Activated CD8-positive, alpha-beta memory T cell treated with anti-CD3 and anti-CD28 coated beads, Interleukin-2, amount 10 ng/mL, durations not matched to agents 7 days and 5 days (primary cell): ENCODE data around the gene LPP. TPM values are rescaled to one million over a fixed set of nuclear protein-coding genes. Genes with fewer than 3 reads are reported as not detected.
A peak's percentile ranks its signal among the peaks of the same experiment; 100 is the strongest.

ENCODE experiments used
- ATAC-seq: fragments of 150-1000 bp; cut with Tn5 transposase; one replicate; pipeline ENCODE4 v1.10.0; 2021; ENCODE audit warnings: moderate library complexity
- CTCF ChIA-PET: fragments of 350-600 bp; sonication (Branson Sonifier 250); formaldehyde crosslinking; loops from one replicate; lab custom pipeline; 2021; ENCODE audit warnings: antibody characterized with exemption; lab: Charles Lee
- DNase-seq: peaks from one replicate; pipeline ENCODE4 v3.0.0-alpha.2; 2020
- H3K27ac Mint-ChIP-seq: one replicate; pipeline ENCODE4 v1.8.0; 2021; ENCODE audit warnings: mild to moderate bottlenecking, mixed read lengths
- H3K27me3 Mint-ChIP-seq: one replicate; pipeline ENCODE4 v1.8.0; 2021; ENCODE audit warnings: mixed read lengths
- H3K36me3 Mint-ChIP-seq: one replicate; pipeline ENCODE4 v1.8.0; 2021; ENCODE audit warnings: mild to moderate bottlenecking, mixed read lengths
- H3K4me1 Mint-ChIP-seq: one replicate; pipeline ENCODE4 v1.8.0; 2021; ENCODE audit warnings: mixed read lengths
- H3K4me3 Mint-ChIP-seq: one replicate; pipeline ENCODE4 v1.8.0; 2021; ENCODE audit warnings: mild to moderate bottlenecking, moderate library complexity, mixed read lengths
- H3K9me3 Mint-ChIP-seq: one replicate; pipeline ENCODE4 v1.8.0; 2022; ENCODE audit warnings: low read depth, mixed read lengths
- total RNA-seq, 2 experiments: library from RNA; stranded (reverse); gene quantifications; one replicate each; pipeline ENCODE4 v1.2.3, GENCODE V29; 2021

LPP gene
- total RNA-seq, 2 experiments from 2014 or later, result 23.6 to 57.1 TPM

DNA sequence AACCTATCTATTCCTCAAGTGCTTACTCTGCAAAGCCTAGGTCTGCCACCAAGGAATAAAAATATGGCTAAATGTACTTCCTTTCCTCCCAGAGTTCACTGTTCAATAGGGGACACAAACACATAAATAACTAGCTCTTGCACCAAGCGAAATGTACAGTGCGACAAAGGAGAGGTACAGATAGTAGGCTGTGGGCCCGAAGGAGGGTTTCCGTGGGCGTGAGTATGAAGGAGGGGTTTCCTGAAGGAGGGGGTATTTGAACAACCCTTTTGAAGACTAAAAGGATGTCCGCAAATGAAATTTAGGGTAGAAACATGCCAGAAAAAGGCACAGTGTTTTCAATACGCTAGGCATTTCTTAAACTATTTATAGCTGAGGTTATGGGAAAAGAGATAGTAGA lies 207.9 kb downstream of the LPP start:
- no peak for ATAC-seq
- CTCF ChIA-PET, result interaction anchor here (1.6 to 1.8 kb wide), 2 partner anchors 22 to 622 kb away, joined by 4 read pairs; no protein-coding TSS in a partner anchor
- peaks cover 9% of the 10 kb centered on the region for H3K36me3 Mint-ChIP-seq
- H3K9me3 Mint-ChIP-seq, result no peaks in the 10 kb centered on the region
- H3K4me3 Mint-ChIP-seq, result no peak overlapping the region
- DNase-seq, result no peak
- H3K4me1 Mint-ChIP-seq, result peaks cover 26% of the 10 kb centered on the region
- H3K27ac Mint-ChIP-seq, result no peak overlapping the region
- peaks cover 38% of the 10 kb centered on the region for H3K27me3 Mint-ChIP-seq

DNA sequence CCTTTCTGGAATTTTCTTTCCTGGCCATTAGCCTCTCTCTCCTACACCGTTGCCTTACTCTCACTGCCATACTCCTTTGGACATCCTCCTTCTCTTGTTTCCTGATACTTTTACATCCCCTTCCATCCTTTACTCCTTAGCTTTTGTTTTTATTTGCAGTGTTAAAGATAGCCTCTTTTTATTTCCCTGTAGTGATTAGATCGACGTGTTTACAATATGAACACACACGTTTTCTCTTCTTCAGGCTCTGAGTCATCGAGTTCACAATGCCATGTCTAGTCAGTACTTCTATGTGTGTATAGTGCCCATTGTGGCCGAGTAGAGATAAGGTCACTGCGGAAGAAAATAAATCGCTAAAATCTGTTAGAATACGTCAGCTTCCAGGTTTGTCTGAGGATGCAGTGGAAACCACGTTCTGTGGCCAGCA lies 208.5 kb downstream of the LPP start:
- CTCF ChIA-PET, result interaction anchor here (1.6 to 1.8 kb wide), 2 partner anchors 23 to 622 kb away, joined by 4 read pairs; no protein-coding TSS in a partner anchor
- H3K4me1 Mint-ChIP-seq, result peaks cover 26% of the 10 kb centered on the region
- H3K27ac Mint-ChIP-seq, result no peak overlapping the region
- ATAC-seq (no peak), DNase-seq (no peak)
- no peak overlapping the region for H3K4me3 Mint-ChIP-seq
- no peaks in the 10 kb centered on the region for H3K9me3 Mint-ChIP-seq
- H3K27me3 Mint-ChIP-seq, result peaks cover 33% of the 10 kb centered on the region
- H3K36me3 Mint-ChIP-seq, result peaks cover 7% of the 10 kb centered on the region

DNA sequence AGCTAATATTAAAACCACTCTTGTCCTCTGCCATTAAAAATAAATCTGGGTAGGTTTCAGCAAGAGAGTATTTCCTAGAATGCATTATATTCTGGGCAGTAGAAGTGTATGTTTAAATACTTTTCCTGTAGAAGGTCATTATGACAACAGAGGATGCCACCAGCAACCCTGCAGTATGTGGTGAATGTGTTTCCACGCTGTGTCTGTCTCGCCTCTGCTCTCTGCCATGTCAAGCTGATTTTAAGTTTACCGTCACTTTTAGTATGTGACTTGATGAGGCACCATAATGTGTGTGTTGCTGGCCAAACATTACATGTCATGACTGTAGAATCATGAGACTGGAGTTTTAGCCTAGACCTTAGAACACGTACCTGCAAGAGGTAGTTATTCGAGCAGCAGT lies 211.2 kb downstream of the LPP start:
- peaks cover 5% of the 10 kb centered on the region for H3K4me1 Mint-ChIP-seq
- H3K4me3 Mint-ChIP-seq, result no peak overlapping the region
- H3K9me3 Mint-ChIP-seq, result no peaks in the 10 kb centered on the region
- H3K27me3 Mint-ChIP-seq, result peaks cover 8% of the 10 kb centered on the region
- H3K27ac Mint-ChIP-seq, result no peak overlapping the region
- ATAC-seq (no peak), DNase-seq (no peak)
- CTCF ChIA-PET, result interaction anchor here (0.7 kb wide), 1 partner anchor 303 kb away, joined by 3 read pairs; no protein-coding TSS in a partner anchor
- peaks cover 5% of the 10 kb centered on the region for H3K36me3 Mint-ChIP-seq

DNA sequence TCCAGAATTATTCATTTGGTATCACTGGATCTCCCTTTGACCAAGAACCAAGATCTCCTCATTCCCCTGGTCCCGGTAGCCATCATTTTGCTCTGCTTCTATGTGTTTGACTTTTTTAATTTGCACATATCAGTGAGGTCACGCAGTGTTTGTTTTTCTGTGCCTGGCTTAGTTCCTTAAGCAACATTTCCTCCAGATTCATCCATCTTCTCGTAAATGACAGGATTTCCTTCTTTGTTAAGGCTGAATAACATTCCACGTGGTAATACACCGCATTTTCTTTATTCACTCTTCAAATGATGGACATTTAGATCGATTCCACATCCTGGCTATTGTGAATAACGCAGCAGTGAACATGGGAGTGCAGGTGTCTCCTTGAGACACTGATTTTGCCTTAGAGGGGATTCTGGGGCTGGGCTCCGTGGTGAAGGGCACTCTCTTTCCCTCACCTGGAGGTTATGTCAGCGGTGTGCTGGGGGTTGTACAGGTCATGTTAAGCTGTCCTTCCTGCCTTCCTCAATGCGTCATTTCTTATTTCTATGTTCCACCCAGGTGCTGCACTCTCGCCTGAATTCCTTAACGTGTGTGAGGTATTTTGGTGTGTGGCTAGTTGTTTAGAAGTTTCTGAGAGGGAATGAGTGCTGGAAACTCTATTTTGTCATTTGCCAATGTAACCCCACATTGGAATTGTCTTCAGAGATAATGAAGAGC lies 212.2 kb downstream of the LPP start:
- Mint-ChIP-seq H3K9me3 (no peaks in the 10 kb centered on the region), H3K4me3 (no peak overlapping the region), H3K36me3 (peaks cover 5% of the 10 kb centered on the region), H3K27ac (no peak overlapping the region), H3K27me3 (no peaks in the 10 kb centered on the region), H3K4me1 (peaks cover 5% of the 10 kb centered on the region)
- no peak for ATAC-seq
- no peak for DNase-seq
- CTCF ChIA-PET, result no interaction called here

DNA sequence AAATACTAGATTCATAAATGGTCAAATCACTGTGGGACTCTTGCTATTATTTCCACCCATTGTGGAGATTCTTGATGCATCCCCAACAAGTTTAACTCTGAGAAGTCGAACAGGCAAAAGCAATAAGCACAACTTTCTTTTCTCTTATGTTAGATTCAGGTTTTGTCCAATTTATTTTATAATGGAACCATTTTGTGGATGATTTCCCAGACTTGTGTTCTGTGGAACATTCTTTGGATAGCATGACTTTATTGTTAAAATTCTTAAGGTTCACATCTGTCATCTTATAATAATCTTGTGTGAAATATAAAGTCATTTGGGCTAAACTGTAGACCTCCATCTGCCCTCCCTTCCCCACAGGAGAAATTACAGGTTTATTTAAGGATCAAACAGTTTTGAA lies 213.7 kb downstream of the LPP start:
- Mint-ChIP-seq H3K27ac (no peak overlapping the region), H3K27me3 (no peaks in the 10 kb centered on the region), H3K4me3 (no peak overlapping the region), H3K36me3 (no peaks in the 10 kb centered on the region), H3K9me3 (no peaks in the 10 kb centered on the region), H3K4me1 (no peaks in the 10 kb centered on the region)
- CTCF ChIA-PET, result interaction anchor here (1.6 kb wide), 1 partner anchor 627 kb away, joined by 5 read pairs; no protein-coding TSS in a partner anchor
- DNase-seq, result no peak
- no peak for ATAC-seq

DNA sequence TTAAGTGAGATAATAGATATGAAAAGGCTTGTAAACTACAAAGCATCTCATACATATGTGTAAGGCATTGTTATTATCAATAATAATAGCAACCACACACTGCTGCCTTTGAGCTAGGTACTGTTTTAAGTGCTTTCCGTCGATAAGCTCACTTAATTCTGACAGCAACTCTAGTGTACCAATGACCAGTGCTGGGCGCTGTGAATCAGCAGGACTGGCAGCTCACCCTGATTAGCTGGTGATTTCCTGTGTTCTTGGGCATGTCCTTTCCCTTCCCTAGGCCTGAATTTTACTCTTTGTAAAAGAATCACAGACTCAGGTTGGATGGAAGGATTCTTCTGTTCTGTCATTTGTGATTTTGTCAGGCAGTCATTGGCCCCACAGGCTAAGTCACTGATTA lies 215.6 kb downstream of the LPP start:
- H3K9me3 Mint-ChIP-seq, result no peaks in the 10 kb centered on the region
- H3K4me1 Mint-ChIP-seq, result no peaks in the 10 kb centered on the region
- H3K27ac Mint-ChIP-seq, result no peak overlapping the region
- DNase-seq (no peak), ATAC-seq (no peak)
- no peaks in the 10 kb centered on the region for H3K27me3 Mint-ChIP-seq
- H3K4me3 Mint-ChIP-seq, result no peak overlapping the region
- CTCF ChIA-PET, result interaction anchor here (1.0 to 1.1 kb wide), 2 partner anchors 18 to 629 kb away, joined by 3 to 4 read pairs; no protein-coding TSS in a partner anchor
- no peaks in the 10 kb centered on the region for H3K36me3 Mint-ChIP-seq

DNA sequence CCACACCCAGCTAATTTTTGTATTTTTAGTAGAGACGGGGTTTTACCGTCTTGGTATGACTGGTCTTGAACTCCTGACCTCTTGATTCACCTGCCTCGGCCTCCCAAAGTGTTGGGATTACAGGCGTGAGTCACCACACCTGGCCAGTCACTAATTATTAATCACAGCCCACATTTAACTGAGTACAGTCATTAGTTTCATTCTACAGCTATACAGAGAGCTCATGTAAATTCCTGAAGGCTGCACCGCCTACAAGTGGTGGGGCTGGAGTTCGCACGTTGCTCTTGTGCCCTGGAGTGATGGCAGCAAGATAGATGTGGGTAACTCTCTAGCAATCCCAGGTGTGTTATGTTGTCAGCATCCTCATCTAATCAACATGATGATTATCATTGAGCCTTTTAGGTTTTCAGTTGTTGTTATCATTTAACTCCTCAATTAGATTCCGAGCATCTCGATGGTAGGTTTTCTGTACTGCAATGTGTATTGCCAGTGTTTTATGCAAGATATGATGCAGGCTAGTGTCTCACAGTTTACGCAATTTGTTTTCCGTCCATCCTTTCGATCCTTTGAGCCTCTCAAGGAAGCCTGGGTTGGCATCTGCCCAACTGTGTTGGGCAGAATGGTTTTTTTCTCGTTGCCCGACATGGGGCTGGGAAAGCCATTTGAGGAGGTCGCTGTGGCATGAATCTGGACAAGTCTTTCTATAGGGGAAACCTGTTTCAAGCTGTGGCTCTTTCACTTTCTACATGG lies 216.3 kb downstream of the LPP start:
- ATAC-seq (no peak), DNase-seq (no peak)
- CTCF ChIA-PET, result interaction anchor here (1.0 to 1.1 kb wide), 2 partner anchors 17 to 630 kb away, joined by 3 to 4 read pairs; no protein-coding TSS in a partner anchor
- no peak overlapping the region for H3K27ac Mint-ChIP-seq
- H3K36me3 Mint-ChIP-seq, result no peaks in the 10 kb centered on the region
- no peaks in the 10 kb centered on the region for H3K9me3 Mint-ChIP-seq
- H3K27me3 Mint-ChIP-seq, result no peaks in the 10 kb centered on the region
- H3K4me3 Mint-ChIP-seq, result no peak overlapping the region
- H3K4me1 Mint-ChIP-seq, result no peaks in the 10 kb centered on the region

DNA sequence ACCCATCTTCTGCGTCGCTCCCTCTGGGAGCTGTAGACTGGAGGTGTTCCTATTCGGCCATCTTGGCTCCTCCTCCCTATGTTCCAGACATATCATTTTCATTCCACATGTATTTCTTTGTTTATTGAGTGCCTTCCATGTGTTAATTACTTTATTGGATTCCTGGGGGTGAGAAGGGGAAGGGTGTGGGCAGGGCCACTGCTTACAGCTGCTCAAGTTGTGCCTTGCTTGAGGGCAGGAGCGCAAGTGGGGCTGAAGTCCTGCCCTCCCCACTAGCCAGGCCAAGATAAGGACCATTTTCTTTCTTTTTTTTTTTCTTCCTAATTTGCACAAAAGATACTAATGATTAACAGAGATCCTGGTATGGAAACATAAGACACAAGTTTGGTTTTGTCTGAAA lies 224.8 kb downstream of the LPP start:
- CTCF ChIA-PET, result no interaction called here
- no peak for ATAC-seq
- DNase-seq, result no peak
- Mint-ChIP-seq H3K36me3 (peaks cover 14% of the 10 kb centered on the region), H3K4me1 (no peaks in the 10 kb centered on the region), H3K9me3 (peaks cover 5% of the 10 kb centered on the region), H3K27me3 (no peaks in the 10 kb centered on the region), H3K27ac (no peak overlapping the region), H3K4me3 (no peak overlapping the region)

DNA sequence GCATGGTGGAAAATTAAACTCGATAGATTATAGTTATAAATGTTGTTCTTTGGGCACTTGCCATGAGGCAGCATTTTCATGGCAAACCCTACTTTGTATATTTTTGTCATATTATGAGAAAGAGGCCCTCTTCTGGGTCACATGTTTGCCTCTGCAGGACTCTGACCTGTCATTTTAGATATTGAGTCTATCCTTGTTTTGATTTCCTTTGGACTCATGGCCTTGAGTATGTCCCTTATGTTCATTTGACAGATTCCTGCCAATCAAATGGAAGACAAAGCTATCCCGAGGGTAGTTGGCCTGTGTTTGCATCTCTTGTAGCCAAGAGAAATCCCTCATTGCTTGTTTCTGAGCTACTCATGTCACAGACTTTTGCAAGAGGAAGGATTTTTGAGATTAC lies 226.3 kb downstream of the LPP start:
- no peaks in the 10 kb centered on the region for H3K27me3 Mint-ChIP-seq
- no peak overlapping the region for H3K4me3 Mint-ChIP-seq
- CTCF ChIA-PET, result no interaction called here
- H3K9me3 Mint-ChIP-seq, result peaks cover 5% of the 10 kb centered on the region
- peaks cover 19% of the 10 kb centered on the region for H3K36me3 Mint-ChIP-seq
- ATAC-seq (no peak), DNase-seq (no peak)
- H3K4me1 Mint-ChIP-seq, result no peaks in the 10 kb centered on the region
- H3K27ac Mint-ChIP-seq, result no peak overlapping the region

DNA sequence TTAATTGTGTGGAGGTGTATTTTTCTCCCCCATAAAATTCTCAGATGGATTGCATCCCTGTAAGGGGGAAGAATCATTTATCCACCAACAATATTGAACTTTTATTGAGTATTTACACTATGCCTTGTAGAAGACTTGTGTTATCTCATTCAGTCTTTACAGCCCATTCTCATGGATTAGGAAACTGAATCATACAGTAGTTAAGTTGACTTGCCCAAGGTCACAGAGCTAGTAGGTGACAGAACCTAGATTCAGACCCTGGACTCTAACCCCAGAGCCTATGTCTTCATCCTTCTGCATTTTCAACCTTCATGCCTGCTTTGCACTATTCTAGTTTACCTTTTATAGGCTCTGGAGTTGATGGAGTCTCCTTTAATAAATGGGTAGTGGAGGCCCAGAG lies 226.8 kb downstream of the LPP start:
- CTCF ChIA-PET, result no interaction called here
- H3K4me3 Mint-ChIP-seq, result no peak overlapping the region
- DNase-seq (no peak), ATAC-seq (no peak)
- peaks cover under 1% of the 10 kb centered on the region for H3K4me1 Mint-ChIP-seq
- H3K27ac Mint-ChIP-seq, result no peak overlapping the region
- peaks cover 5% of the 10 kb centered on the region for H3K9me3 Mint-ChIP-seq
- no peaks in the 10 kb centered on the region for H3K27me3 Mint-ChIP-seq
- H3K36me3 Mint-ChIP-seq, result peaks cover 19% of the 10 kb centered on the region

DNA sequence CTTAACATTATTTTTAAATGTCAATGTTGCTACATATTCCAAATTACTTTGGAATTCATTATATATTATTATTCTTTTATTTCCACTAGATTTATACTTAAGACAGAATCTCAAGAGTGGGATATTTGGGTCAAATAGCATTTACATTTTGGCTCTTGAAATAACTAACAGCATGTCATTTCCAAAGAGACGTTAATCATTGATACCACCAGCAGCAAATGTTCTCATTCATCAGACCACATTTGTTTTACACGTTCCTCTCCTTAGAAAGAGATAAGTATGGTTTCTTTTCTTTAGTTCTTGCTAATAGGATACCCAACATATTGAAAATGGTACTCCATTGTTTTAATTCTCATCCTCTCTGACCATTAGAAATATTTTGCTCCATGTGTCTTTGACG lies 229.8 kb downstream of the LPP start:
- H3K27me3 Mint-ChIP-seq, result no peaks in the 10 kb centered on the region
- peaks cover 3% of the 10 kb centered on the region for H3K9me3 Mint-ChIP-seq
- ATAC-seq (no peak), DNase-seq (no peak)
- H3K4me1 Mint-ChIP-seq, result peaks cover 6% of the 10 kb centered on the region
- H3K4me3 Mint-ChIP-seq, result no peak overlapping the region
- H3K36me3 Mint-ChIP-seq, result peaks cover 14% of the 10 kb centered on the region
- CTCF ChIA-PET, result no interaction called here
- H3K27ac Mint-ChIP-seq, result no peak overlapping the region

DNA sequence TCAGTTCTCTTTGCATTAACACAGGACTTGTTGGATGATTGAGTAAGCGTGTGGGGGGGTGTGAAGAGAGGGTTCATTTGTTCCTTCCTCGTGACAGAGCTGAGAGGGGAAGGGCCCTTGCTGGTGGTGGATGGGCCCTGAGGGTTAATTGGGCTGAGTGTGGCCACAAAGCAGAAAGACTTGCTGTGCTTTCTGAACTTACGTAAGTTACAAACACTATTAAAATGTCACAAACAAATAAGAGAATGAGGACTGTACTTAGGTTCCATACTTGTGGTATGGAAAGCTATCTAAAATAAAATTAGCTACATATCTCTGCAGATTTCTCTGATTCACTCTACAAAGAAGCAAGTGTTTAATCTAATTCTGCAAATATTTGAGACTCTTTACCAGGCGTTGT lies 231.3 kb downstream of the LPP start:
- no peaks in the 10 kb centered on the region for H3K9me3 Mint-ChIP-seq
- no peak overlapping the region for H3K4me3 Mint-ChIP-seq
- H3K4me1 Mint-ChIP-seq, result peaks cover 12% of the 10 kb centered on the region
- H3K27me3 Mint-ChIP-seq, result no peaks in the 10 kb centered on the region
- no peak overlapping the region for H3K27ac Mint-ChIP-seq
- CTCF ChIA-PET, result no interaction called here
- DNase-seq, result no peak
- no peak for ATAC-seq
- peaks cover 8% of the 10 kb centered on the region for H3K36me3 Mint-ChIP-seq

DNA sequence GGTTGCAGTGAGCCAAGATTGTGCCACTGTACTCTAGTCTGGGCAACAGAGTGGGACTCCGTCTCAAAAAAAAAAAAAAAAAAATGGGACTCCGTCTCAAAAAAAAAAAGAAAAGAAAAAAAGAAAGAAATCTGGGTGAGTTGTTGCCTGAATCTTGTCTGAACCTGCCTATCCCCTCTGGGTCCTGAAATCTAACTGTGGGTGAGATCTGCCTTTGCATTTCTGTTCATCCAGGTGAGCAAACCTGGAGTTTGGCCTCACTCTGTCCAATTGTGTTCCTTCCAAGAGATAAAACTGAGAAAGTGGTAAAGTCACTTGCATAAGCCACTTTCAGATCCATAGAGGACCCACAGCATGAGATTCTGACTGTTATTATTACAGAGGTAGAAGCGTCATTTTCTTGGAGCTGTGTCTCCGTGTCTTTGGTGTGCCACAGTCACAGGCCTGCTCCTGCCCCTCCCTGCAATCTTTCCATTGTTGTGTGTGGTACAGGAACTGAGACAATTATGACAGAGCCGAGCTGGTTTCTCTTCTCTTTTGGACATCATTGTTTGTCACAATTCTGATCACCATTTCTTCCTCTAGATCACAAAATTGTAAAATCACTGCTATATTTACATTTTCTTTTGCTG lies 235.9 kb downstream of the LPP start:
- peaks cover 3% of the 10 kb centered on the region for H3K36me3 Mint-ChIP-seq
- no peaks in the 10 kb centered on the region for H3K27me3 Mint-ChIP-seq
- CTCF ChIA-PET, result interaction anchor here (1.0 kb wide), 1 partner anchor 11 kb away, joined by 3 read pairs; no protein-coding TSS in a partner anchor
- DNase-seq (peak; percentile 61), ATAC-seq (peak; percentile 74)
- no peak overlapping the region for H3K27ac Mint-ChIP-seq
- H3K4me3 Mint-ChIP-seq, result no peak overlapping the region
- H3K9me3 Mint-ChIP-seq, result no peaks in the 10 kb centered on the region
- H3K4me1 Mint-ChIP-seq, result peaks cover 18% of the 10 kb centered on the region
